Epithelial cell of proximal tubule (primary cell): ENCODE measurements around the gene FAM163B. TPM values are rescaled to one million over a fixed set of nuclear protein-coding genes. Genes with fewer than 3 reads are reported as not detected.

ENCODE experiments used
- DNase-seq: peaks from one replicate; pipeline ENCODE4 v3.0.0-alpha.2; 2011; ENCODE audit warnings: low read depth
- H3K4me3 ChIP-seq: 2 replicates; pipeline ENCODE4 v1.5.1; 2011; ENCODE audit warnings: low read depth, mild to moderate bottlenecking, low read length
- CTCF ChIP-seq: conservative IDR thresholded peaks from 2 replicates; pipeline ENCODE4 v1.5.1; 2012; ENCODE audit warnings: low read depth, mild to moderate bottlenecking, low read length
- total RNA-seq: library from RNA; depleted of rRNA; stranded (reverse); fragments of >200 nt; gene quantifications from 2 replicates; pipeline ENCODE4 v1.2.3, GENCODE V29; 2015

Gene FAM163B
- total RNA-seq, 1 donor from 2014 or later = not detected

GRCh38 chr9:133546287-133546680, 62.9 kb downstream of the FAM163B start:
- no peak for DNase-seq
- no peak overlapping the region for H3K4me3 ChIP-seq
- TF ChIP-seq CTCF = no peak

- no peak for DNase-seq
- H3K4me3 ChIP-seq = no peak overlapping the region
- TF ChIP-seq CTCF = no peak
These were observed 63.5 kb downstream of the FAM163B start for GRCh38 chr9:133545494-133546286.

- no peak overlapping the region for H3K4me3 ChIP-seq
- no peak for DNase-seq
- no peak for TF ChIP-seq CTCF
These were observed 65.3 kb downstream of the FAM163B start for GRCh38 chr9:133543772-133544467.

- H3K4me3 ChIP-seq = no peak overlapping the region
- no peak for TF ChIP-seq CTCF
These were observed 67.2 kb downstream of the FAM163B start for GRCh38 chr9:133542002-133542401.

GRCh38 chr9:133540698-133541025, 68.5 kb downstream of the FAM163B start:
- DNase-seq = no peak
- H3K4me3 ChIP-seq = no peak overlapping the region
- no peak for TF ChIP-seq CTCF

More at GRCh38 chr9:133542002-133542401, 67.2 kb downstream of the FAM163B start:
- DNase-seq = no peak

- no peak for TF ChIP-seq CTCF
- DNase-seq = no peak
- no peak overlapping the region for H3K4me3 ChIP-seq
These were observed 69.0 kb downstream of the FAM163B start for GRCh38 chr9:133539991-133540697.
